Common myeloid progenitor, CD34-positive (primary cell): Measurements from ENCODE around the gene GLG1.

Experiments used
- CTCF ChIA-PET: fragments of 350-600 bp; sonication (Branson Sonifier 250); formaldehyde crosslinking; loops from one replicate; lab custom pipeline; 2021; ENCODE audit warnings: antibody characterized with exemption; lab: Charles Lee
- POLR2A ChIA-PET: fragments of 350-600 bp; sonication (Branson Sonifier 250); formaldehyde crosslinking; loops from one replicate; lab custom pipeline; 2021; ENCODE audit warnings: antibody characterized with exemption; lab: Charles Lee
- DNase-seq, 3 donors: peaks; one replicate each; pipeline versions ENCODE4 v3.0.0 to v3.0.0-alpha.2; 2013
- H3K27ac ChIP-seq, 2 experiments: 1 replicate in 1 of 2; 2 replicates in 1 of 2; pipeline ENCODE4 v1.7.0; 2013; ENCODE audit warnings: inconsistent platforms in 2 of 2, low read length in 2 of 2, mild to moderate bottlenecking in 2 of 2, low read depth in 1 of 2, moderate library complexity in 1 of 2; ENCODE audit not compliant: severe bottlenecking in 2 of 2, insufficient read depth in 1 of 2, poor library complexity in 1 of 2
- H3K27me3 ChIP-seq, 5 experiments: replicated peaks in 2 of 5; 1 replicate in 3 of 5; 2 replicates in 2 of 5; pipeline versions ENCODE4 v1.6.1 to v1.7.0; 2013; ENCODE audit warnings: low read length in 4 of 5, mild to moderate bottlenecking in 2 of 5, moderate library complexity in 2 of 5, inconsistent platforms in 1 of 5; ENCODE audit not compliant: insufficient read depth in 5 of 5, control insufficient read depth in 4 of 5
- H3K36me3 ChIP-seq, 4 experiments: 1 replicate in 2 of 4; 2 replicates in 2 of 4; pipeline versions ENCODE4 v1.6.1 to v1.7.0; 2013; ENCODE audit warnings: low read length in 3 of 4, control low read depth in 1 of 4, mild to moderate bottlenecking in 1 of 4; ENCODE audit not compliant: control insufficient read depth in 4 of 4, insufficient read depth in 4 of 4
- H3K4me1 ChIP-seq, 4 experiments: 1 replicate in 3 of 4; 2 replicates in 1 of 4; pipeline versions ENCODE4 v1.6.1 to v1.7.1; 2013; ENCODE audit warnings: low read length in 3 of 4, mild to moderate bottlenecking in 3 of 4, control low read depth in 1 of 4, inconsistent platforms in 1 of 4, moderate library complexity in 1 of 4; ENCODE audit not compliant: control insufficient read depth in 4 of 4, insufficient read depth in 4 of 4; ENCODE audit errors: control extremely low read depth in 1 of 4
- H3K4me3 ChIP-seq, 7 experiments: 1 replicate in 4 of 7; 2 replicates in 3 of 7; pipeline versions ENCODE4 v1.5.1 to v1.7.0; 2013; ENCODE audit warnings: mild to moderate bottlenecking in 7 of 7, low read length in 6 of 7, moderate library complexity in 6 of 7, inconsistent platforms in 2 of 7, low read depth in 2 of 7, control low read depth in 1 of 7; ENCODE audit not compliant: insufficient read depth in 4 of 7, control insufficient read depth in 1 of 7; ENCODE audit errors: extremely low read depth in 1 of 7
- H3K9me3 ChIP-seq, 5 experiments: 1 replicate in 4 of 5; 2 replicates in 1 of 5; pipeline versions ENCODE4 v1.6.1 to v1.7.1; 2013; ENCODE audit warnings: low read length in 4 of 5, mild to moderate bottlenecking in 2 of 5, inconsistent platforms in 1 of 5, low read depth in 1 of 5, moderate library complexity in 1 of 5; ENCODE audit not compliant: control insufficient read depth in 4 of 5, insufficient read depth in 2 of 5; ENCODE audit errors: control extremely low read depth in 1 of 5
- WGBS: methylation state at CpG from one replicate; pipeline ENCODE4 v1.1.5; 2013; ENCODE audit not compliant: insufficient coverage; 5-methylcytosine and 5-hydroxymethylcytosine counted together

The GLG1 gene

DNA sequence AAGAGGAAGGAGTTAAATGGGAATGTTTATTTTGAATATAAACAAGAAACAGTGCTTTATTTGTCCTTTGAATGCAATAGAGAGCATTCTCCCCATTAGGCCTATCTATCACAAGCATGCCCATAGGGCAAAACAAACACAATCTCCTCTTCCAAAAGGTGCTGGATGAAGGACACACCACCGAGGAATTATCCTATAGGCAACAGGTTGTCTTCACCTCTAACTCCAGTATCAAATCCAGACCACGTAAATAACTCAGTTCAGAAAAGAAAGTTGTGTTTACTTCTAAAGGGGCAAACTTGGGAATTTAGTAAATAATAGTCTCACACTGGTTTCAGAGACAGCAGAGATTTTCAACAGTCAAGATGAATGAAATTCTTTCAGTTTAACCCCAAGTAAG, 101.9 kb downstream of the GLG1 start:
- Histone ChIP-seq H3K27ac (no peak overlapping the region), H3K4me1 (peaks cover 0 to 12% (median 0%) of the 10 kb centered on the region in 4 experiments), H3K27me3 (no peaks in the 10 kb centered on the region), H3K36me3 (peaks cover 2 to 22% (median 12%) of the 10 kb centered on the region in 4 experiments), H3K4me3 (no peak overlapping the region), H3K9me3 (no peaks in the 10 kb centered on the region)
- CTCF ChIA-PET = interaction anchor here (1.3 kb wide), 1 partner anchor 35 kb away, joined by 5 read pairs; no protein-coding TSS in a partner anchor
- DNase-seq = no peak
- POLR2A ChIA-PET = no interaction called here
- WGBS = 100% methylated on average over 2 of the region's 2 CpGs

DNA sequence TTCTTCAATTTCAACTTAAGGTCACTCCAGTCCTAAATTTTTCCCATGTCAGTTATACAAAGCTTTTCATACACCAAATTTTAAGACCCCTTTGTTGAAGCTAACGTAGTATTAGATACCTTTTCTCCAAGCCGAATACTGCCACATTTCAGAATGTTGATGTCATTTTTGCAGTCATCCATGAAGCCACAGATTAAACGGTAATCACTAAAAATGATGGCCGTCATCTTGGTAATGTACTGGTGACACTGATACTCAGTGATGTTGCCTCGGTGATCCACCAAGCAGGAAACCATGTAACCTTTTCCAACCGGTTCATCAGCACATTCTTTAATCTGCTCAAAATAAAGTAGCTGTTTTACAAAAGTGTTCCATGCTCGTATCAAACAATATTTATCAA, 103.5 kb downstream of the GLG1 start:
- H3K27me3 ChIP-seq = no peaks in the 10 kb centered on the region
- H3K9me3 ChIP-seq = no peaks in the 10 kb centered on the region
- POLR2A ChIA-PET = no interaction called here
- peaks cover 2 to 22% (median 11%) of the 10 kb centered on the region in 4 experiments for H3K36me3 ChIP-seq
- no peak overlapping the region for H3K4me3 ChIP-seq
- no peak for DNase-seq
- peaks cover 0 to 2% (median 0%) of the 10 kb centered on the region in 4 experiments for H3K4me1 ChIP-seq
- WGBS = 93% methylated on average over 4 of the region's 7 CpGs
- CTCF ChIA-PET = no interaction called here
- no peak overlapping the region for H3K27ac ChIP-seq

DNA sequence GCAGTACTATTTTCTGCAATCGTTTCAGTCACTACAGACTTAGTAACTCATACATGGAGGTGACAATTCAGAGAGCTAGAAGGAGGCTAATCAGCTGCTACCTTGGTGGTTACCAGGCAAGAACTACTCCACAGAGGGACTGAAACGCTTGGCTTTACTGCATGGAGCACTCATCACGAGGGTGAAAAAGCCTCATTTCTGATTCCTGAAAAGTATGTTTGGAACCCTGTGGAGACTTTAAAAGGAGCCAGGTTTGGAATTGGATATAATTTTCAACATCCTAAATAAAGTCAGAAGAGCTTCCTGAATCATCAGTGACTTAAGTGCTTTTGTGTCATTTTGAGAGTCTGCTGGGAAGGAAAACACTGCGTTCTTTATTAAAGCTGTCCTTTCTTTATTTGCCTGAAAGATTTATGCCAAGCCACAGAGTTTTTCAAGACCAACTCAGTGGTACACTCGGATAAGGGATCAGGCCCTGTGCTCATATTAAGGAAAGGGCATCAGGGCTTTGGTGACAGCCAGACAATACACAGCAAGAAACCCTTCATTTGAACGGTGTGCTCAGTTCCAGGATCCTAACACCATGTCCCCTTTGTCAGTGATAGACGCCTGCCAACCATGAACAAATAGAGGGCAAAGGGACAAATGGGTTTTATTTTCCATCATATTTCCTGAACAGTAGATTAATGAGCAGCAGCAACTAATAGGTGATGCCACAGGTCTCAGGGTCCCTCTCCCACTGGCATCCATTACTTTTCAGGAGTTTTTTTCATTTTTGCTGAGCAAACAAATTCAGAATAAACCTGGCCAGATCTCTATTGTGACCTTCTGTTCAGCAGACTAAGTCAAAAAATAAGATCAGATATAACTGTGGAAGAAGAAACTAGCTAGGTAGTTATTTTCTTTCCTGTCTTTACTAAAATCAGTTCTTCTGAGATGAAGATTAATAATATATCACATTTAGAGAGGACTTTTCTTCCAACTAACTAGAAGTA, 105.1 kb downstream of the GLG1 start:
- WGBS = 98% methylated on average over 6 of the region's 7 CpGs
- Histone ChIP-seq H3K27me3 (no peaks in the 10 kb centered on the region), H3K36me3 (peaks cover 2 to 19% (median 8%) of the 10 kb centered on the region in 4 experiments), H3K4me3 (no peak overlapping the region), H3K27ac (no peak overlapping the region), H3K9me3 (no peaks in the 10 kb centered on the region), H3K4me1 (no peaks in the 10 kb centered on the region)
- ChIA-PET POLR2A (no interaction called here), CTCF (no interaction called here)
- no peak for DNase-seq

DNA sequence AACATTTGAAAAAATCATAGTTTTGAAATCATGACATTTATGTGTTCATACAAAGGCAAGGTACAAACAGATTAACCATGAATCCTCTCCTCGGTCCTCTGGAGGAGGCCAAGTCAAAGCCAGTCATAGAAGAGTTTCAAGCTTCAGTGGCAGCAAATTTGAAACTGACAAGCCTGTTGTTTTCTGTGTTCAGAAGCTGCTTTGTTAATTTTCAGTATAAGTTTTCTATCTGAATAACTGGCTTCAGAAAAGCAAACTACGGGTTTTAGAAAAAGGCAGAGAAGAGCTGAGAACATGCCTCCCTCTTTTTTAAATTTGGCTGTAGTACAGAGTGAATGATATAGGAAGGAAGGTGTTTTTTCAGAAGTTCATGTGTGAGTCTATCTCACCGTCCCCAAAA, 106.0 kb downstream of the GLG1 start:
- no peak for DNase-seq
- 100% methylated on average over 2 of the region's 3 CpGs for WGBS
- H3K4me3 ChIP-seq = no peak overlapping the region
- ChIA-PET POLR2A (no interaction called here), CTCF (interaction anchor here (1.6 kb wide), 1 partner anchor 122 kb away, joined by 4 read pairs; no protein-coding TSS in a partner anchor)
- H3K36me3 ChIP-seq = peaks cover 2 to 16% (median 9%) of the 10 kb centered on the region in 4 experiments
- no peaks in the 10 kb centered on the region for H3K9me3 ChIP-seq
- no peaks in the 10 kb centered on the region for H3K27me3 ChIP-seq
- no peak overlapping the region for H3K27ac ChIP-seq
- no peaks in the 10 kb centered on the region for H3K4me1 ChIP-seq

GRCh38 chr16:74499114-74499513, 107.8 kb downstream of the GLG1 start:
- CTCF ChIA-PET = no interaction called here
- H3K36me3 ChIP-seq = peaks cover 4 to 24% (median 11%) of the 10 kb centered on the region in 4 experiments
- no peak for DNase-seq
- no peaks in the 10 kb centered on the region for H3K9me3 ChIP-seq
- no peak overlapping the region for H3K4me3 ChIP-seq
- H3K27me3 ChIP-seq = no peaks in the 10 kb centered on the region
- H3K27ac ChIP-seq = no peak overlapping the region
- POLR2A ChIA-PET = no interaction called here
- H3K4me1 ChIP-seq = no peaks in the 10 kb centered on the region

GRCh38 chr16:74497761-74498160, 109.2 kb downstream of the GLG1 start:
- DNase-seq = no peak
- WGBS = 93% methylated on average over 3 of the region's 3 CpGs
- H3K9me3 ChIP-seq = no peaks in the 10 kb centered on the region
- CTCF ChIA-PET = no interaction called here
- no peak overlapping the region for H3K4me3 ChIP-seq
- H3K36me3 ChIP-seq = peaks cover 2 to 20% (median 13%) of the 10 kb centered on the region in 4 experiments
- H3K4me1 ChIP-seq = no peaks in the 10 kb centered on the region
- H3K27me3 ChIP-seq = no peaks in the 10 kb centered on the region
- POLR2A ChIA-PET = no interaction called here
- no peak overlapping the region for H3K27ac ChIP-seq

DNA sequence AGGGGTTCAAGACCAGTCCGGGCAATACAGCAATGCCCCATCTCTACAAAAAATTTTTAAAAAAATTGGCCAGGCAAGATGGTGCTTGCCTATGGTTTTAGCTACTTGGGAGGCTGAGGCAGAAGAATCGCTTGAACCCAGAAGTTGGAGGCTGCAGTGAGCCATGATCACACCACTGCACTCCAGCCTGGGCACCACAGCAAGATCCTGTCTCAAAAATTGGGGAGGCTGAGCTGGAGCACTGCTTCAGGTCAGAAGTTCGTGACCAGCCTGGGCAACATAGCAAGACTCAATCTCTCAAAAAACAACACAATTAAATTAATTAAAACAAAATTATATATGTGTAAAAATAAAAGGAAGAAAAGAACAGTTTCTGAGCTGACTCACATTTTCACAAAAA, 110.9 kb downstream of the GLG1 start:
- Histone ChIP-seq H3K36me3 (peaks cover 2 to 22% (median 12%) of the 10 kb centered on the region in 4 experiments), H3K9me3 (no peaks in the 10 kb centered on the region), H3K4me1 (no peaks in the 10 kb centered on the region), H3K27me3 (no peaks in the 10 kb centered on the region), H3K27ac (no peak overlapping the region), H3K4me3 (no peak overlapping the region)
- ChIA-PET POLR2A (no interaction called here), CTCF (interaction anchor here (0.8 kb wide), 1 partner anchor 10 kb away, joined by 3 read pairs; no protein-coding TSS in a partner anchor)
- no peak for DNase-seq
- WGBS = 94% methylated on average over 2 of the region's 3 CpGs
